GM21526 (cell line): ENCODE measurements around the gene ULBP2.

Experiments
- ATAC-seq: cut with Tn5 transposase; IDR thresholded peaks from one replicate; pipeline ENCODE4 v1.9.1; 2021; ENCODE audit warnings: moderate library complexity; ENCODE audit not compliant: unreplicated experiment, low FRiP score

The ULBP2 gene

GRCh38 chr6:149941583-149942460 lies at the start of gene ULBP2:
Gene ULBP2 (plus strand): TSS chr6:149942014. CDS start chr6:149942073, 59 bp downstream.
- ATAC-seq, result peak; percentile 45

- ATAC-seq, result no peak
These were observed 46.7 kb upstream of the ULBP2 start for GRCh38 chr6:149895048-149895590.

GRCh38 chr6:149895833-149896271 lies 46.0 kb upstream of the ULBP2 start:
- ATAC-seq, result no peak

GRCh38 chr6:149896491-149896890 lies 45.3 kb upstream of the ULBP2 start:
- ATAC-seq, result no peak

- ATAC-seq, result no peak
These were observed 44.7 kb upstream of the ULBP2 start for GRCh38 chr6:149897015-149897697.

GRCh38 chr6:149897855-149898744 lies 43.7 kb upstream of the ULBP2 start, which contains the start of gene RAET1E:
Gene RAET1E (minus strand): TSS chr6:149898113. CDS start chr6:149890901, 7,212 bp downstream.
- no peak for ATAC-seq

GRCh38 chr6:149898966-149899365 lies 42.8 kb upstream of the ULBP2 start:
- no peak for ATAC-seq

- ATAC-seq, result no peak
These were observed 42.3 kb upstream of the ULBP2 start for GRCh38 chr6:149899486-149899885.

GRCh38 chr6:149899926-149900619 lies 41.7 kb upstream of the ULBP2 start:
- no peak for ATAC-seq

GRCh38 chr6:149900620-149901443 lies 41.0 kb upstream of the ULBP2 start:
- ATAC-seq, result no peak

- no peak for ATAC-seq
These were observed 40.2 kb upstream of the ULBP2 start for GRCh38 chr6:149901444-149902140.

- no peak for ATAC-seq
These were observed 37.7 kb upstream of the ULBP2 start for GRCh38 chr6:149903938-149904611.

GRCh38 chr6:149904661-149905370 lies 37.0 kb upstream of the ULBP2 start:
- no peak for ATAC-seq

GRCh38 chr6:149905371-149905910 lies 36.4 kb upstream of the ULBP2 start:
- ATAC-seq, result no peak

GRCh38 chr6:149905911-149906371 lies 35.9 kb upstream of the ULBP2 start:
- no peak for ATAC-seq

- ATAC-seq, result no peak
These were observed 35.4 kb upstream of the ULBP2 start for GRCh38 chr6:149906405-149906804.

GRCh38 chr6:149907317-149907716 lies 34.5 kb upstream of the ULBP2 start:
- no peak for ATAC-seq
